GM19463 (cell line): ENCODE results near the gene PAQR8.
"Not testable (repeated sequence)": the region's sequence is repeated elsewhere in the genome, so short reads cannot be mapped to it uniquely, and the experiment has no call there.

Source experiments
- ATAC-seq: cut with Tn5 transposase; IDR thresholded peaks from one replicate; pipeline ENCODE4 v1.9.1; 2021; ENCODE audit warnings: mild to moderate bottlenecking, moderate library complexity; ENCODE audit not compliant: unreplicated experiment

The PAQR8 gene

GRCh38 chr6:52375780-52376556 lies 14.0 kb downstream of the PAQR8 start:
- no peak for ATAC-seq

DNA sequence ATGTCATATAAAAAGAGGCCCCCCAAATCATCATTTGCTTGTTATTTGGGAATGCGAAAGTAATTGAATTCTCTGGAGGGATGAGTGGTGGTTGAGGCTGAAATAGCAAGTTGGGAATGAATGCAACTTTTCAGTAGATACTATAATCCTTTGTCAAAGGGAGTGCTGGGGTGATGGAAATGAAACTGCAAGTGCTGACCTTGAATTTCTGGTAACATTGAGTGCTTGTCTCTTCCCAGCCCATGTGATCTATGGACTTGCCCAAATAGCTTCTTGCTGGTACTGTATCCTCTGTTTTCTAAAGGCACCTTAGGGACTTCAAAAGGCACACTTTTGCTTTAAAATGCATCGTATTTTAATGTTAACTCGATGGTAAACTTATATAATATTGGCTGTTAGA lies 14.8 kb downstream of the PAQR8 start:
- ATAC-seq: no peak

DNA sequence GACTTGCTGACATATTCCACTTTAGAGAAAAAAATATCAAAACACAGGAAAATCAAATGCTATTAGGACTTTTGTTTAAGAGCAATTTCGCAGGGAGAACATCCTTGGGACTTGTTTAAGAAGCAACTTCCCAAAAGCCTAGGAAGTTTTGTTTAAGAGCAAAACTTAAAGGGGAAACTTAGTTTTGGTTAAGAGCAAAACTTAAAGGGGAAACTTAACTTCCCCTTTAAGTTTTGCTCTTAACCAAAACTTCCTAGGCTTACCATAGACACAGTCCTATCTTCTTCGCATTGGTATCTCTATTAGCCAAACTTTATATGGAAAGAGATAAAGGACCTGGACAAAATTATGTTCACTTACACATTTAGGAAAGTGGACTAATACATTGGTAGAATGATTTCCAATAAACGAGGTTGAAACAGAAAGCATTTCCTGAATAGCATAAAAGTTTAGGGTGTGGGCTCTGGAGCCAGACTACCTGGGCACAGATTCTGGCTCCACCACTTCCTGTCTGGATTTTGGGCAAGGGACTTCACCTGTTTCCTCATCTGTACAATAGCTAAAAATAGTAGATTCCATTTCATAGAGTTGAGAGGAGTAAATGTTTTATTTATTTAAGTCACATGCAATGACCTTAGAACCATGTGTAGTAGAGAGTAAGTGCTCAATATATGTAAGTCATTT lies 15.7 kb downstream of the PAQR8 start:
- no peak for ATAC-seq

DNA sequence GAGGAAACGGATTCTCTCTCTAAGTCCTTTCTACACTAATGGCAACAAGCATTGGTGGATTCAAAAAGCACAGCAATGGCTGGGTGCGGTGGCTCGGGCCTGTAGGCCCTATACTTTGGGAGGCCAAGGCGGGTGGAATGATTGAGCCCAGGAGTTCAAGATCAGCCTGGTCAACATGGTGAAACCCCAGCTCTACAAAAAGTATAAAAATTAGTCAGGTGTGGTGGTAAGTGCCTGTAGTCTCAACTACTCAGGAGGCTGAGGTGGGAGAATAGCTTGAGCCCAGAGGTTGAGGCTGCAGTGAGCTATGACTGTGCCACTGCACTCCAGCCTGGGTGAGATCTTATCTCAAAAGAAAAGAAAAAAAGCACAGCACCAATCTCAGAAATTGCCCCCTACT lies 19.3 kb downstream of the PAQR8 start:
- no peak for ATAC-seq

DNA sequence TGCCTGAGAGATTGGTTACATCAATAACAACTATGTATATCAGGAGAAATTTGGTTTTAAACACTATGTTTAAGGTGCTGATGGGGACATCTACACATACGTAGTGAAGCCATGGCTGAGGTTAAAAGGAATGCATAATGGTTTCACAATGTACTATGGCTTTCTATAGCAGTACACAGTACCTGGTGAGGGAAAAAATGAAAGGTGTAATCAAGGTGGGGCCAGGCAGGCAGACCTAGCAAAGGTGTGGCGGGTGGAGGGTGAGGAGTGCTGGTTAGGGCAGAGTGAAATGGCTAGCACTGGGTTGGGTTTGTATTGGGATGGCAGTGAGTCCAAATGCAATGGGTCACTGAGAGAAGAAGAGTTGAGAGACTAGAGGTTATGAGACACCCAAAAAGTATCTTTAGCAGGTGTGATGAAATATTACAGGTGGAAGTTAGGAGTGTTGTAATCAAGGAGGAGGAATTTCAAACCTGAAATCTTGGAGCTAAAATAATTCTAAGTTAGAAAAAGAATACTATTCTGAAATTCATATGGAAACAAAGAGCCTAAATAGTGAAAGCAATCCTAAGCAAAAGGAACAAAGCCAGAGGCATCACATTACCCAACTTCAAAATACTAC lies 22.3 kb downstream of the PAQR8 start:
- no peak for ATAC-seq

GRCh38 chr6:52385074-52385473 lies 23.1 kb downstream of the PAQR8 start:
- ATAC-seq: no peak

DNA sequence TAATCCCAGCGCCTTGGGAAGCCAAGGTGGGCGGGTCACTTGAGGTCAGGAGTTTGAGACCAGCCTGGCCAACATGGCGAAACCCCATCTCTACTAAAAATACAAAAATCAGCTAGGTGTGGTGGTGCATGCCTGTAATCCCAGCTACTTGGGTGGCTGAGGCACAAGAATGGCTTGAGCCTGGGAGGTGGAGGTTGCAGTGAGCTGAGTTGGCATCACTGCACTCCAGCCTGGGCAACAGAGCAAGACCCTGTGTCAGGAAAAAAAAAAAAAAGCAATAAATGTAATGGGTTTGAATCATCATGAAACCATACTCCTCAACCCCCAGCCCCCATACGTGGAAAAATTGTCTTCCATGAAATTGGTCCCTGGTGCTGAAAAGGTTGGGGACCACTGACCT lies 26.2 kb downstream of the PAQR8 start:
- not testable (repeated sequence) for ATAC-seq

- ATAC-seq: no peak
These were observed 26.8 kb downstream of the PAQR8 start for GRCh38 chr6:52388790-52389189.

GRCh38 chr6:52389264-52389625 lies 27.3 kb downstream of the PAQR8 start:
- no peak for ATAC-seq

- ATAC-seq: peak; percentile 66
These were observed 27.8 kb downstream of the PAQR8 start for GRCh38 chr6:52389626-52390360.

DNA sequence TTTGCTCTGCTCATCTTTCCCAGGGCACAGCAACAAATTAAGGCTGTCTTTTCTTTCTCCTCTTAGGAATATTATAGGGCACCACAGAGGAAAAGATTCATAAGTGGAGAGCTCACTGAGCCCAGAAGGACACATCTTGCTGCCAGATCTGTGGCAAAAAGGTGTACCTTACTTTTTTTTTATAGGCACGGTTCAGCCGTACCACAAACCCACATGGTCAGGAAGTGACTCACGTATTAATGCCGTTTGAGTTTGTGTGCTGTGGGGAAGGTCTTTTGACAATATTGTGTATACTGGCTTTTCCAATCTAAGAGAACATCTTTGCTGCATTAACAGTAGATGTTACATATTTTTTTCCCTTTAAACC lies 28.4 kb downstream of the PAQR8 start:
- ATAC-seq: peak; percentile 40

DNA sequence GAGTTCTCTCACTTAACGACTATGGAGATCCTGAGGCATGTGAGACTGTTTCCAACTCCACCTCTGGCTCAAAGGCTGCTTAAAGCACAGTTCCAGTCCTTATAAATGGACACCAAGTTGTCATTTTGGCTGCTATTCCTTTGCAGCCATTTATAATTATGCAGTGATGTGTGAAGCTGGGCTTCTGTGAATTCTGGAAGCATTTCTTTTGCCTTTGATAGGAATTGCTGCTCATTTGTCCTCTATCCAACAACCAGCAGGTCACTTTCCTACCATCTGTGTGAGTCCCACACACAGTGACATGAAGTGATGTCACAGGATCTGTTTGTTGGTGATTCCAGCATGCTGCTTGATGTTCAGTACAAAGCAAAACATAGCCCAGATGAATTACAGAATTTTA lies 29.6 kb downstream of the PAQR8 start:
- no peak for ATAC-seq

GRCh38 chr6:52392944-52393343 lies 31.0 kb downstream of the PAQR8 start:
- ATAC-seq: no peak

GRCh38 chr6:52393780-52394179 lies 31.8 kb downstream of the PAQR8 start:
- ATAC-seq: peak; percentile 0

DNA sequence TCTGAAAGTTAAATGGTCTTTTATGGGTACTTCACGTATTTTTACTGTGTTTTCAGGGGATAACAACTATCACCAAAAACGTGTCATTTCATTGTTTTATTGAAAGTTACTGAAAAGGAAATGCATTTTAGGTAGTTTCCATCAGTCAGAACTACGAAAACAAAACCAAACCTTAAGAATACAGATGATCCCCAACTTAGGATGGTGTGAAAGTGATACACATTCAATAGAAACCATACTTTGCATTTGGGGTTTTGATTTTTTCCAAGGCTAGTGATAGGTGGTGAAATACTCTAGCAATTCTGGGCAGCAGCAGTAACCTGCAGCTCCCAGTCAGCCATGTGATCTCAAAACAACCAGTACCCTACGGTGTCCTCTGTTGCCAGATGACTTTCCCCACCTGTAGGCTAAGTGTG lies 32.3 kb downstream of the PAQR8 start:
- ATAC-seq: peak; percentile 39

DNA sequence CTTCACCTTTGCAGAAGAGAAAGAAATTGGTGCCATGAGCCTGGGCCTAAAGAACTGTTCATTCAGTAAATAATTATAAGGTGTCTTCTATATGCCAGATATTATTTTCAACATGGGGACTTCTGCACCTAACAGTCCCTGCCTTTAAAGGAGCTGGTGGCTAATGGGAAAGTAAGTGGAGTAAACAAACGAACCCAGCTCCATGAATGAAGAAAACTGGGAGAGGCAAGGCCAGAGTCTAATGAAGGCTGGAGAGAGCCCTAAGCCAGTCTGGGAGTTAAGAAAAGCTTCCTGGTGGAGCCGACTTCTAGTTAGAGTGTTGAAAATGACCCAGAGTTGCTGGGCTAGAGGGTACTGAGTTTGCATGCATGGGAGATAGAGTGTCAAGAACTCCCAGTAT lies 34.0 kb downstream of the PAQR8 start:
- ATAC-seq: no peak

DNA sequence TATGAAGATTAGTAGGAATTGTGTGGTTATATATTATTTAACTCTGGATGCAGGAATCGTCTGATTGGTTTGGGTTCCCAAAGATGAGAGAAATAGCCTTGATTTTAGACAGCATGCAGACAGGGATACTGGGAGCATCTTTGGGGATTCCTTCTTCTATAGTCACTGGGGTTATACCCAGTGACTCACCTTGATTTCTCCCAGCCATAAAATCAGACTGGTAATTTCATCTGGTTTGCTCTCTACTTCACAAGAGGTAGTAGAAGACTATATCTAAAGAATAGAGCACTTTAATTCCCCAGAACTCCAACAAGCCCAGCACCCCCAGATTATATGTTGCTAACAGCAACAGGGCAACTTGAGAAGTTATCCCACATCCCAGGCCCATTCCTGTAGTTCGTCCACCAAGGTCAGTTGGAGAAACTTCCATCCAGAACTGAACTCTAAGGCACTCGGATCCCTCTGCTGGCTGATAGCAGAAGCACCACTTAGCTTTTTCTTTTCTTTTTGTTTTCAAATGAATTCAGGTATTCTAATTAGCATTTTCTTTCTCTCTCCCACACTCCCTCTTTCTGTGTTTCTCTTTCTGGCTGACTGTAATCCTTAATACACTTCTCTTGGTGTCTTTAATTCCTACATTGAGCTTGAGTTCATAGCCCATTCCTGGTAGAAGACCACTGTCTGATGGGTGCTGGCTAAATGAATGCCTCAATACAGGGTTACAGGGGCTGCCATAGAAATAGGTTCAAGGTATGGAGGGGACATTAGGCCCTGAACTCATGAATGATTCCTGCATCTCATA lies 37.8 kb downstream of the PAQR8 start:
- ATAC-seq: peak; percentile 49

DNA sequence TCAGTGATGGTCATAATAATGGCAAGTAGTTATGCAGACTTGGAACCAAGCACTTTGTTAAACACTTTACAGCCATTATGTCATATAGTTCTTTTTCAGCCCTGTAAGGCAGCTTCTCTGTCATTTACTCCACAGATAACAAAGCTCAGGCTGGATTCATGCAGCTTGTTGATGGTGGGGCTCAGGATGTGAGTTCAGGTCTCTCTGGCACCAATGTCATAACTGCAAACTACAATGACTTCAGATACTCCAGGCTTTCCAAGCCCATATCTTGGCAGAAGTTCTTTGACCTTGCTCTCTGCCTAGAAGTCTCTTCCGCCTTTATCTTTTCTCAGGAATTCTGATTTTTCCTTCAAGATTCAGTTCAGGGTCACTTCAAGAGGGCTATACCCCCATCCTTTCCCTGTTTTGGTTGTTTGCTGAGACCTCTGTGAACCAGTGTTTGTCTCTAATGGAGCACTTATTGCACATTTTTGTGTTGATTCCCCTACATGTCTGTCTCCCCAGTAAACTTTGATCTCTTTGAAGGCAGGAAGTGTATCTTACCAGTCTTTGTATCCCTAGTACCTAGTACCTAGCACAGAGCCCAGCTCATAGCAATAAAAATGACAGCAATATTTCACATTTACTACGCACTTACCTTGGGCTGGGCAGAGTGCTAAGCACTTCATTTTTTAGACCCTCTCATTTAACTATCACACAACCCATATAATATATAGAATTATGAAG lies 38.5 kb downstream of the PAQR8 start:
- no peak for ATAC-seq

- ATAC-seq: no peak
These were observed 41.1 kb downstream of the PAQR8 start for GRCh38 chr6:52403086-52403485.

- ATAC-seq: no peak
These were observed 41.7 kb downstream of the PAQR8 start for GRCh38 chr6:52403627-52404026.
